HAP-1 (cell line): ENCODE data around the gene AATK.

Source experiments
- DNase-seq, 2 experiments: peaks; one replicate each; pipeline ENCODE4 v3.0.0-alpha.2; 2016 to 2020; ENCODE audit warnings: low spot score in 2 of 2
- H3K27me3 ChIP-seq: fragments of 250-450 bp; sonication (Bioruptor Pico); 2 replicates; pipeline ENCODE4 v1.5.1; 2020; ENCODE audit warnings: low read depth, mild to moderate bottlenecking, moderate library complexity
- H3K36me3 ChIP-seq: fragments of 250-450 bp; sonication (Bioruptor Pico); replicated peaks from 2 replicates; pipeline ENCODE4 v1.5.1; 2020; ENCODE audit warnings: mild to moderate bottlenecking
- H3K4me1 ChIP-seq: fragments of 250-450 bp; sonication (Bioruptor Pico); 2 replicates; pipeline ENCODE4 v1.5.1; 2020; ENCODE audit warnings: mild to moderate bottlenecking
- H3K4me3 ChIP-seq: fragments of 250-450 bp; sonication (Bioruptor Pico); 2 replicates; pipeline ENCODE4 v1.5.1; 2020; ENCODE audit warnings: mild to moderate bottlenecking, moderate library complexity
- H3K9me3 ChIP-seq: fragments of 250-450 bp; sonication (Bioruptor Pico); 2 replicates; pipeline ENCODE4 v1.5.1; 2020; ENCODE audit warnings: mild to moderate bottlenecking, moderate library complexity
- in situ Hi-C: fragments of 300-500 bp; cut with MboI; formaldehyde crosslinking; loops from 3 replicates; pipeline ENCODE4 v1.14.3; 2020; ENCODE audit warnings: low sequenced_read_pairs, inconsistent platforms, mixed read lengths

Gene AATK

GRCh38 chr17:81170727-81171494 lies 4.9 kb upstream of the AATK start:
- H3K4me1 ChIP-seq: peaks cover 3% of the 10 kb centered on the region; the same call in 1 of the 2 replicates
- no peaks in the 10 kb centered on the region for H3K27me3 ChIP-seq
- H3K9me3 ChIP-seq: no peaks in the 10 kb centered on the region; the same call in 1 of the 2 replicates
- DNase-seq: no peak
- H3K4me3 ChIP-seq: no peak overlapping the region
- no peaks in the 10 kb centered on the region for H3K36me3 ChIP-seq
- in situ Hi-C loops: no loop called here

- DNase-seq: no peak
- in situ Hi-C loops: no loop called here
- Histone ChIP-seq H3K27me3 (no peaks in the 10 kb centered on the region), H3K4me3 (no peak overlapping the region), H3K9me3 (no peaks in the 10 kb centered on the region; the same call in 1 of the 2 replicates), H3K36me3 (no peaks in the 10 kb centered on the region), H3K4me1 (peaks cover 5% of the 10 kb centered on the region; the same call in 1 of the 2 replicates)
These were observed 3.9 kb upstream of the AATK start for GRCh38 chr17:81169870-81170309.

- no peak overlapping the region for H3K4me3 ChIP-seq
- in situ Hi-C loops: no loop called here
- no peak for DNase-seq
- H3K9me3 ChIP-seq: no peaks in the 10 kb centered on the region
- H3K27me3 ChIP-seq: no peaks in the 10 kb centered on the region
- H3K4me1 ChIP-seq: peaks cover 5% of the 10 kb centered on the region; the same call in 1 of the 2 replicates
- H3K36me3 ChIP-seq: no peaks in the 10 kb centered on the region
These were observed 1.6 kb upstream of the AATK start for GRCh38 chr17:81167638-81168037.

GRCh38 chr17:81167194-81167524 lies 1.1 kb upstream of the AATK start:
- no peaks in the 10 kb centered on the region for H3K9me3 ChIP-seq
- no peaks in the 10 kb centered on the region for H3K27me3 ChIP-seq
- H3K36me3 ChIP-seq: no peaks in the 10 kb centered on the region
- H3K4me3 ChIP-seq: no peak overlapping the region
- peaks cover 5% of the 10 kb centered on the region; the same call in 1 of the 2 replicates for H3K4me1 ChIP-seq
- in situ Hi-C loops: no loop called here
- no peak for DNase-seq

GRCh38 chr17:81165246-81166032 lies 582 bp downstream of the AATK start, which contains the start of gene PVALEF:
PVALEF (plus strand) TSS chr17:81165507; CDS start chr17:81181227, 15,720 bp downstream.
- peak; percentile 16 to 66 for DNase-seq
- H3K9me3 ChIP-seq: no peaks in the 10 kb centered on the region
- peak within 1 kb of the TSS; percentile 50 for H3K4me3 ChIP-seq
- in situ Hi-C loops: no loop called here
- no peaks in the 10 kb centered on the region for H3K36me3 ChIP-seq
- H3K4me1 ChIP-seq: peaks cover 5% of the 10 kb centered on the region; the same call in 1 of the 2 replicates
- H3K27me3 ChIP-seq: no peaks in the 10 kb centered on the region

GRCh38 chr17:81164371-81165245 lies 1.4 kb downstream of the AATK start:
- in situ Hi-C loops: no loop called here
- Histone ChIP-seq H3K27me3 (no peaks in the 10 kb centered on the region), H3K4me3 (peak overlapping the region; percentile 50), H3K9me3 (no peaks in the 10 kb centered on the region), H3K4me1 (peaks cover 5% of the 10 kb centered on the region; the same call in 1 of the 2 replicates), H3K36me3 (no peaks in the 10 kb centered on the region)
- no peak for DNase-seq

GRCh38 chr17:81163703-81164370 lies 2.2 kb downstream of the AATK start:
- Histone ChIP-seq H3K4me1 (peaks cover 5% of the 10 kb centered on the region; the same call in 1 of the 2 replicates), H3K4me3 (no peak overlapping the region), H3K9me3 (no peaks in the 10 kb centered on the region), H3K27me3 (no peaks in the 10 kb centered on the region), H3K36me3 (no peaks in the 10 kb centered on the region)
- in situ Hi-C loops: no loop called here
- no peak for DNase-seq

GRCh38 chr17:81163051-81163695 lies 2.8 kb downstream of the AATK start:
- in situ Hi-C loops: no loop called here
- no peak for DNase-seq
- Histone ChIP-seq H3K4me1 (peaks cover 5% of the 10 kb centered on the region; the same call in 1 of the 2 replicates), H3K9me3 (no peaks in the 10 kb centered on the region), H3K36me3 (no peaks in the 10 kb centered on the region), H3K4me3 (no peak overlapping the region), H3K27me3 (no peaks in the 10 kb centered on the region)

GRCh38 chr17:81162491-81162890 lies 3.5 kb downstream of the AATK start:
- no peak for DNase-seq
- in situ Hi-C loops: no loop called here
- Histone ChIP-seq H3K27me3 (no peaks in the 10 kb centered on the region), H3K36me3 (no peaks in the 10 kb centered on the region), H3K4me1 (peaks cover 5% of the 10 kb centered on the region; the same call in 1 of the 2 replicates), H3K9me3 (no peaks in the 10 kb centered on the region), H3K4me3 (no peak overlapping the region)

GRCh38 chr17:81161972-81162371 lies 4.0 kb downstream of the AATK start:
- Histone ChIP-seq H3K27me3 (no peaks in the 10 kb centered on the region), H3K9me3 (no peaks in the 10 kb centered on the region), H3K36me3 (no peaks in the 10 kb centered on the region), H3K4me1 (peaks cover 5% of the 10 kb centered on the region; the same call in 1 of the 2 replicates), H3K4me3 (no peak overlapping the region)
- DNase-seq: no peak
- in situ Hi-C loops: no loop called here

- in situ Hi-C loops: no loop called here
- H3K9me3 ChIP-seq: no peaks in the 10 kb centered on the region
- no peaks in the 10 kb centered on the region for H3K27me3 ChIP-seq
- no peaks in the 10 kb centered on the region for H3K36me3 ChIP-seq
- H3K4me1 ChIP-seq: peaks cover 3% of the 10 kb centered on the region; the same call in 1 of the 2 replicates
- no peak for DNase-seq
- H3K4me3 ChIP-seq: no peak overlapping the region
These were observed 4.5 kb downstream of the AATK start for GRCh38 chr17:81161536-81161935.

- no peaks in the 10 kb centered on the region for H3K27me3 ChIP-seq
- no peak for DNase-seq
- no peak overlapping the region for H3K4me3 ChIP-seq
- in situ Hi-C loops: no loop called here
- H3K4me1 ChIP-seq: peaks cover 3% of the 10 kb centered on the region; the same call in 1 of the 2 replicates
- H3K9me3 ChIP-seq: no peaks in the 10 kb centered on the region
- no peaks in the 10 kb centered on the region for H3K36me3 ChIP-seq
These were observed 5.1 kb downstream of the AATK start for GRCh38 chr17:81160747-81161453.
